Glutamatergic neuron (in vitro differentiated cells): ENCODE measurements around the gene SH3PXD2B. TPM values are rescaled to one million over a fixed set of nuclear protein-coding genes. Genes with fewer than 3 reads are reported as not detected.

ENCODE experiments used
- DNase-seq: peaks from one replicate; pipeline ENCODE4 v3.0.0; 2022
- H3K27ac Mint-ChIP-seq: one replicate; pipeline ENCODE4 v1.8.0; 2020; ENCODE audit warnings: mild to moderate bottlenecking, mixed read lengths, inconsistent platforms; ENCODE audit not compliant: unreplicated experiment
- H3K27me3 Mint-ChIP-seq: one replicate; pipeline ENCODE4 v1.8.0; 2020; ENCODE audit warnings: mild to moderate bottlenecking, moderate library complexity, mixed read lengths, inconsistent platforms; ENCODE audit not compliant: unreplicated experiment
- H3K36me3 Mint-ChIP-seq: one replicate; pipeline ENCODE4 v1.8.0; 2020; ENCODE audit warnings: mild to moderate bottlenecking, mixed read lengths, inconsistent platforms; ENCODE audit not compliant: unreplicated experiment
- H3K4me1 Mint-ChIP-seq: one replicate; pipeline ENCODE4 v1.8.0; 2020; ENCODE audit warnings: mild to moderate bottlenecking, low read depth, mixed read lengths, inconsistent platforms; ENCODE audit not compliant: unreplicated experiment
- H3K4me3 Mint-ChIP-seq: one replicate; pipeline ENCODE4 v1.8.0; 2020; ENCODE audit warnings: mild to moderate bottlenecking, mixed read lengths, inconsistent platforms; ENCODE audit not compliant: unreplicated experiment
- H3K9me3 Mint-ChIP-seq: one replicate; pipeline ENCODE4 v1.8.0; 2020; ENCODE audit warnings: mild to moderate bottlenecking, moderate library complexity, mixed read lengths, inconsistent platforms; ENCODE audit not compliant: unreplicated experiment
- total RNA-seq: library from RNA; stranded (reverse); fragmentation: NEBNext Ultra II Directional; extraction: Animal tissue kit (Norgen Biotek cat#: 25700); gene quantifications from one replicate; pipeline ENCODE4 v1.2.1, GENCODE V29; 2021; ENCODE audit not compliant: unreplicated experiment
- TF ChIP-seq, protein P1 (sequence below): fragments of 200-600 bp; sonication (generic); IDR thresholded peaks from one replicate; pipeline ENCODE4 v1.5.0; 2021; ENCODE audit not compliant: partially characterized antibody, unreplicated experiment

Gene SH3PXD2B
- total RNA-seq, 1 donor from 2014 or later = 96.8 TPM

GRCh38 chr5:172442592-172442991, 11.7 kb downstream of the SH3PXD2B start:
- H3K27ac Mint-ChIP-seq = peak overlapping the region; percentile 52
- TF ChIP-seq, protein P1, sequence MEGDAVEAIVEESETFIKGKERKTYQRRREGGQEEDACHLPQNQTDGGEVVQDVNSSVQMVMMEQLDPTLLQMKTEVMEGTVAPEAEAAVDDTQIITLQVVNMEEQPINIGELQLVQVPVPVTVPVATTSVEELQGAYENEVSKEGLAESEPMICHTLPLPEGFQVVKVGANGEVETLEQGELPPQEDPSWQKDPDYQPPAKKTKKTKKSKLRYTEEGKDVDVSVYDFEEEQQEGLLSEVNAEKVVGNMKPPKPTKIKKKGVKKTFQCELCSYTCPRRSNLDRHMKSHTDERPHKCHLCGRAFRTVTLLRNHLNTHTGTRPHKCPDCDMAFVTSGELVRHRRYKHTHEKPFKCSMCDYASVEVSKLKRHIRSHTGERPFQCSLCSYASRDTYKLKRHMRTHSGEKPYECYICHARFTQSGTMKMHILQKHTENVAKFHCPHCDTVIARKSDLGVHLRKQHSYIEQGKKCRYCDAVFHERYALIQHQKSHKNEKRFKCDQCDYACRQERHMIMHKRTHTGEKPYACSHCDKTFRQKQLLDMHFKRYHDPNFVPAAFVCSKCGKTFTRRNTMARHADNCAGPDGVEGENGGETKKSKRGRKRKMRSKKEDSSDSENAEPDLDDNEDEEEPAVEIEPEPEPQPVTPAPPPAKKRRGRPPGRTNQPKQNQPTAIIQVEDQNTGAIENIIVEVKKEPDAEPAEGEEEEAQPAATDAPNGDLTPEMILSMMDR = no peak
- no peak for DNase-seq
- H3K4me3 Mint-ChIP-seq = peak overlapping the region; percentile 25
- peaks cover 52% of the 10 kb centered on the region for H3K4me1 Mint-ChIP-seq
- peaks cover 7% of the 10 kb centered on the region for H3K27me3 Mint-ChIP-seq
- H3K9me3 Mint-ChIP-seq = peaks cover 14% of the 10 kb centered on the region
- H3K36me3 Mint-ChIP-seq = no peaks in the 10 kb centered on the region

DNA sequence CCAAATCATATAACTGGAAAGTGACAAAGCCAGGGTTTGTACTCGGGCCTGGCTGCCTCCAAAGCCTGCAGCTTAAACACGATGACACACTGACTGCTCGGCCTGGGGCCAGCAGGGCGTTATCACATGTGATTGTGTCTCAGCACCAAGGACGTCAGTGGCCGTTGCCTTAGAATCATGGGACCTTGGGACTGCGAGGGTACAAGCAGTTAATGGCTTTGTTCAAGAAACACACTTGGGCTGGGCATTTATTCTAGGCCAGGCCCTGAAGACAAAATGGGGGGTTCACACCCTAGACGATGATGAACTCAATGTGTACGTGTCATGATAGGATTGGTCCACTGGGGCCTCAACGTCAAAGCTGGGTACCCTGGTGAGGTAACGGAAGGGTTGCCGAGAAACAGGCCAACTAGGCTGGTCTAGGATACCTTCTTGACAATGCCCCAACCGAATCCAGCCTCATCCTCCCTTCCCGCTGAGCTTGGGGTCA, 13.0 kb downstream of the SH3PXD2B start:
- H3K27me3 Mint-ChIP-seq = peaks cover 7% of the 10 kb centered on the region
- TF ChIP-seq, protein P1 = no peak
- peaks cover 52% of the 10 kb centered on the region for H3K4me1 Mint-ChIP-seq
- H3K4me3 Mint-ChIP-seq = no peak overlapping the region
- H3K9me3 Mint-ChIP-seq = peaks cover 14% of the 10 kb centered on the region
- no peak overlapping the region for H3K27ac Mint-ChIP-seq
- H3K36me3 Mint-ChIP-seq = no peaks in the 10 kb centered on the region
- no peak for DNase-seq

- peaks cover 52% of the 10 kb centered on the region for H3K4me1 Mint-ChIP-seq
- H3K36me3 Mint-ChIP-seq = no peaks in the 10 kb centered on the region
- peaks cover 7% of the 10 kb centered on the region for H3K27me3 Mint-ChIP-seq
- no peak for DNase-seq
- no peak overlapping the region for H3K4me3 Mint-ChIP-seq
- H3K9me3 Mint-ChIP-seq = peaks cover 14% of the 10 kb centered on the region
- no peak overlapping the region for H3K27ac Mint-ChIP-seq
- TF ChIP-seq, protein P1 = no peak
These were observed 13.8 kb downstream of the SH3PXD2B start for GRCh38 chr5:172440486-172440885.

- Mint-ChIP-seq H3K27me3 (peaks cover 6% of the 10 kb centered on the region), H3K36me3 (no peaks in the 10 kb centered on the region), H3K4me3 (no peak overlapping the region), H3K4me1 (peaks cover 50% of the 10 kb centered on the region), H3K9me3 (peaks cover 11% of the 10 kb centered on the region), H3K27ac (no peak overlapping the region)
- DNase-seq = no peak
- TF ChIP-seq, protein P1 = no peak
These were observed 14.4 kb downstream of the SH3PXD2B start for GRCh38 chr5:172439785-172440477.

GRCh38 chr5:172438319-172438668, 16.0 kb downstream of the SH3PXD2B start:
- Mint-ChIP-seq H3K27ac (no peak overlapping the region), H3K4me1 (peaks cover 44% of the 10 kb centered on the region), H3K9me3 (peaks cover 4% of the 10 kb centered on the region), H3K36me3 (no peaks in the 10 kb centered on the region), H3K4me3 (no peak overlapping the region), H3K27me3 (peaks cover 2% of the 10 kb centered on the region)
- no peak for DNase-seq
- TF ChIP-seq, protein P1 = no peak
